GM12878 (cell line): Measurements from ENCODE around the gene WIPF1. TPM values are rescaled to one million over a fixed set of nuclear protein-coding genes. Genes with fewer than 3 reads are reported as not detected.

Experiments used
- BCL11A ChIP-seq: IDR thresholded peaks from 2 replicates; pipeline ENCODE4 v1.6.1; 2011; ENCODE audit warnings: low read depth, low read length
- BRCA1 ChIP-seq: IDR thresholded peaks from 2 replicates; pipeline ENCODE4 v1.6.1; 2011; ENCODE audit warnings: low read depth, low read length, improper control_type of control experiment
- CREM ChIP-seq: IDR thresholded peaks from 2 replicates; pipeline ENCODE4 v1.6.1; 2014; ENCODE audit warnings: antibody characterized with exemption, low read depth
- IRF4 ChIP-seq: IDR thresholded peaks from 2 replicates; pipeline ENCODE4 v1.6.1; 2011; ENCODE audit warnings: low read depth, low read length
- KLF5 ChIP-seq: fragments of 450-650 bp; IDR thresholded peaks from 2 replicates; pipeline ENCODE4 v1.6.1; 2014; ENCODE audit warnings: mild to moderate bottlenecking; ENCODE audit not compliant: partially characterized antibody
- NFYA ChIP-seq: IDR thresholded peaks from 2 replicates; pipeline ENCODE4 v1.6.1; 2011; ENCODE audit warnings: low read depth, mild to moderate bottlenecking, low read length, improper control_type of control experiment, borderline replicate concordance
- NRF1 ChIP-seq: conservative IDR thresholded peaks from 2 replicates; pipeline ENCODE4 v1.6.1; 2011; ENCODE audit warnings: mild to moderate bottlenecking, low read depth, low read length, improper control_type of control experiment
- RAD21 ChIP-seq: IDR thresholded peaks from 2 replicates; pipeline ENCODE4 v1.6.1; 2011; ENCODE audit warnings: mild to moderate bottlenecking, low read depth, low read length, moderate library complexity; ENCODE audit not compliant: insufficient read depth
- RBBP5 ChIP-seq: fragments of 200-600 bp; sonication (generic); conservative IDR thresholded peaks from 2 replicates; pipeline ENCODE4 v1.6.1; 2016
- SREBF2 ChIP-seq: IDR thresholded peaks from 2 replicates; pipeline ENCODE4 v1.6.1; 2012; ENCODE audit warnings: mild to moderate bottlenecking, low read length
- polyA plus RNA-seq, 11 experiments: library from polyadenylated mRNA; depleted of rRNA in 4 of 11; unstranded in 6 of 11; stranded (reverse) in 5 of 11; fragments of >200 nt; fragmentation: Nextera tagmentation in 4 of 11; fragmentation: Illumina TruSeq in 1 of 11; extraction: Ambion mirVana in 4 of 11; extraction: Trizol in 1 of 11; gene quantifications; 1 replicate in 1 of 11; 2 replicates in 10 of 11; pipeline versions ENCODE4 v1.2.1 to v1.2.3, GENCODE V29; 2011 to 2016; ENCODE audit warnings: inconsistent platforms in 2 of 11, missing spikeins in 2 of 11, low read depth in 1 of 11
- total RNA-seq, 4 experiments: library from RNA; depleted of rRNA in 3 of 4; stranded (reverse); fragments of >200 nt in 3 of 4; fragmentation: Illumina TruSeq in 1 of 4; extraction: Trizol in 1 of 4; gene quantifications; 2 replicates each; pipeline versions ENCODE4 v1.2.1 to v1.2.3, GENCODE V29; 2013 to 2021
- TF ChIP-seq, protein P1 (sequence below): fragments of 450-650 bp; IDR thresholded peaks from 2 replicates; pipeline ENCODE4 v1.6.1; 2016; ENCODE audit warnings: mild to moderate bottlenecking, moderate library complexity, borderline replicate concordance
- TF ChIP-seq, protein P2 (sequence below): IDR thresholded peaks from 2 replicates; pipeline ENCODE4 v1.6.1; 2012; ENCODE audit warnings: low read depth, low read length, improper control_type of control experiment
- TF ChIP-seq, protein P3 (sequence below): fragments of 450-650 bp; IDR thresholded peaks from 2 replicates; pipeline ENCODE4 v1.6.1; 2017; ENCODE audit warnings: low read depth, mild to moderate bottlenecking, moderate library complexity

The WIPF1 gene
- total and polyA plus RNA-seq, 10 of the 15 experiments (the other 5 are each of a cell fraction or from before 2014, with no cell fraction given), result 23.1 to 188 (median 68.9) TPM

DNA sequence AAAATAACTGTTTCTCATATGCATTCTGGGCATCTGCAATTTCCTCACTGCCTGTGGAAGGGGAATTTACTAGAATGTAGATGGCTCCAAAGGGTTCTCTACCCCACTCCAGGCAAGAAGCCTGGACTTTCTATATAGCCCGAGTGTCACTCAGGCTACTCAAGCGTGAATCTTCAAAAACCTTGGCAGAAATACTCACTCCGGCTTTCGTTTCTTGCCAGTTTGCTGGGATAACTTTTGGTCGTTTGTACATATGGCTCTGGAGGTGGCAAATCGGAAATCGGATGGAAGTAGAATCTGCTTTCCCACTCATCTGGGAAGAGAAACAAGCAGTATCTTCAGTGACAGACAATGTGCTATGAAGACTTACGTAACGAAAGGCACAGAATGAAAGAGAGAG lies 30.7 kb downstream of the WIPF1 start (continued):
- TF ChIP-seq, protein P1, sequence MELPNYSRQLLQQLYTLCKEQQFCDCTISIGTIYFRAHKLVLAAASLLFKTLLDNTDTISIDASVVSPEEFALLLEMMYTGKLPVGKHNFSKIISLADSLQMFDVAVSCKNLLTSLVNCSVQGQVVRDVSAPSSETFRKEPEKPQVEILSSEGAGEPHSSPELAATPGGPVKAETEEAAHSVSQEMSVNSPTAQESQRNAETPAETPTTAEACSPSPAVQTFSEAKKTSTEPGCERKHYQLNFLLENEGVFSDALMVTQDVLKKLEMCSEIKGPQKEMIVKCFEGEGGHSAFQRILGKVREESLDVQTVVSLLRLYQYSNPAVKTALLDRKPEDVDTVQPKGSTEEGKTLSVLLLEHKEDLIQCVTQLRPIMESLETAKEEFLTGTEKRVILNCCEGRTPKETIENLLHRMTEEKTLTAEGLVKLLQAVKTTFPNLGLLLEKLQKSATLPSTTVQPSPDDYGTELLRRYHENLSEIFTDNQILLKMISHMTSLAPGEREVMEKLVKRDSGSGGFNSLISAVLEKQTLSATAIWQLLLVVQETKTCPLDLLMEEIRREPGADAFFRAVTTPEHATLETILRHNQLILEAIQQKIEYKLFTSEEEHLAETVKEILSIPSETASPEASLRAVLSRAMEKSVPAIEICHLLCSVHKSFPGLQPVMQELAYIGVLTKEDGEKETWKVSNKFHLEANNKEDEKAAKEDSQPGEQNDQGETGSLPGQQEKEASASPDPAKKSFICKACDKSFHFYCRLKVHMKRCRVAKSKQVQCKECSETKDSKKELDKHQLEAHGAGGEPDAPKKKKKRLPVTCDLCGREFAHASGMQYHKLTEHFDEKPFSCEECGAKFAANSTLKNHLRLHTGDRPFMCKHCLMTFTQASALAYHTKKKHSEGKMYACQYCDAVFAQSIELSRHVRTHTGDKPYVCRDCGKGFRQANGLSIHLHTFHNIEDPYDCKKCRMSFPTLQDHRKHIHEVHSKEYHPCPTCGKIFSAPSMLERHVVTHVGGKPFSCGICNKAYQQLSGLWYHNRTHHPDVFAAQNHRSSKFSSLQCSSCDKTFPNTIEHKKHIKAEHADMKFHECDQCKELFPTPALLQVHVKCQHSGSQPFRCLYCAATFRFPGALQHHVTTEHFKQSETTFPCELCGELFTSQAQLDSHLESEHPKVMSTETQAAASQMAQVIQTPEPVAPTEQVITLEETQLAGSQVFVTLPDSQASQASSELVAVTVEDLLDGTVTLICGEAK, result no peak
- no peak for TF ChIP-seq RBBP5
- TF ChIP-seq NFYA, result no peak
- no peak for TF ChIP-seq BCL11A
- TF ChIP-seq RAD21, result no peak
- no peak for TF ChIP-seq BRCA1
- TF ChIP-seq NRF1, result no peak
- TF ChIP-seq, protein P2, sequence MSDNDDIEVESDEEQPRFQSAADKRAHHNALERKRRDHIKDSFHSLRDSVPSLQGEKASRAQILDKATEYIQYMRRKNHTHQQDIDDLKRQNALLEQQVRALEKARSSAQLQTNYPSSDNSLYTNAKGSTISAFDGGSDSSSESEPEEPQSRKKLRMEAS, result no peak
- no peak for TF ChIP-seq KLF5
- TF ChIP-seq, protein P3, sequence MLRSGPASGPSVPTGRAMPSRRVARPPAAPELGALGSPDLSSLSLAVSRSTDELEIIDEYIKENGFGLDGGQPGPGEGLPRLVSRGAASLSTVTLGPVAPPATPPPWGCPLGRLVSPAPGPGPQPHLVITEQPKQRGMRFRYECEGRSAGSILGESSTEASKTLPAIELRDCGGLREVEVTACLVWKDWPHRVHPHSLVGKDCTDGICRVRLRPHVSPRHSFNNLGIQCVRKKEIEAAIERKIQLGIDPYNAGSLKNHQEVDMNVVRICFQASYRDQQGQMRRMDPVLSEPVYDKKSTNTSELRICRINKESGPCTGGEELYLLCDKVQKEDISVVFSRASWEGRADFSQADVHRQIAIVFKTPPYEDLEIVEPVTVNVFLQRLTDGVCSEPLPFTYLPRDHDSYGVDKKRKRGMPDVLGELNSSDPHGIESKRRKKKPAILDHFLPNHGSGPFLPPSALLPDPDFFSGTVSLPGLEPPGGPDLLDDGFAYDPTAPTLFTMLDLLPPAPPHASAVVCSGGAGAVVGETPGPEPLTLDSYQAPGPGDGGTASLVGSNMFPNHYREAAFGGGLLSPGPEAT, result no peak
- no peak for TF ChIP-seq SREBF2
- TF ChIP-seq IRF4, result no peak
- TF ChIP-seq CREM, result no peak
